VCaP (cell line): ENCODE measurements around the gene CACFD1.

ENCODE experiments used
- H3K27ac ChIP-seq: fragments of 450-650 bp; 2 replicates; pipeline ENCODE4 v1.5.1; 2017
- TF ChIP-seq, protein P1 (sequence below): fragments of 450-650 bp; conservative IDR thresholded peaks from 2 replicates; pipeline ENCODE4 v1.5.1; 2017; ENCODE audit warnings: mild to moderate bottlenecking, moderate library complexity

The CACFD1 gene

DNA sequence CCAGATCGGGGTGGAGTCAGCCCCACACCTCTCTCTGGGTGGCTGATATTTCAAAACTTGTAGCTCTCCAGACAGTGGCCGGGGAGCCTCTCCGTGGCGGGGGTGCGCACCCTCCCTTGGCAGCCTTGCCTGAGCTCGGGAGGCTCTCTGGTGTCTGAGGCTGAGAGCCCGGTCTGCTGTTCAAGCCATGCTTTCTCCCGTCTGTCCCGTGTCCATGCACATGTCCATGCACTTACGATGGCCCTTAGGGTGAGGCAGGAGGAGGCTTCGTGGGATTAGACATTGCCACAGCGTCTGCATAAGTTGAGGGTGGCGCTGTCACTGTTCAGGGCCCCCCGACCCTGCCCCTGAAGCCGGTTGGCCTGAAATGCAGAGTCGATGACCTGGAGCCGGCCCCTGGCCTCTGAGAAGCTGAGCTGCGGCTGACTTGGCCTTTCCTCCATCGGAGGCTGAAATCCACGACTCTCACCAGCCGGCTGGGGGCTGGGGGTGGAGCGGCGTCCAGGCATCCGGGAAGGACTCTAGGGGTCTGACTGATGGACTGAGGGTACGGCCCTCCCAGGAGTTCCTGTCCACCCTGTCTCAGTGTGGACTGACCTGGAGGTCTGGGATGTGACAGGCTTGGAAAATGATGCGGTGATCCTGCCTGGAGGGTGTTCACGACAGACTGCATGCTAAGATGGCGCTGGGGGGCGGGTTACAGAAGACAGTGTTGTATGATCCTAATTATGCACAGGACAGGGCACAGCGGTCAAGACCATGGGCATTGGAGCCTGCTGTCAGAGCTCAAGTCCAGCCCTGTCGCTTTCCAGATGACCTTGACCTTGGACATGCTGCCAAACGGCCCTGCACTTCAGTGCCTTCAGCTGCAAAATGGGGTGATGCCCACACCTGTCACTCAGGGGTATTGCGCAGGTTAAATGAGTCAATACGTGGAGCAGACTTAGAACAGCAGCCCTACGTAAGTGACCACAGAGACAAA, 37.4 kb downstream of the CACFD1 start:
- no peak overlapping the region for H3K27ac ChIP-seq
- TF ChIP-seq, protein P1, sequence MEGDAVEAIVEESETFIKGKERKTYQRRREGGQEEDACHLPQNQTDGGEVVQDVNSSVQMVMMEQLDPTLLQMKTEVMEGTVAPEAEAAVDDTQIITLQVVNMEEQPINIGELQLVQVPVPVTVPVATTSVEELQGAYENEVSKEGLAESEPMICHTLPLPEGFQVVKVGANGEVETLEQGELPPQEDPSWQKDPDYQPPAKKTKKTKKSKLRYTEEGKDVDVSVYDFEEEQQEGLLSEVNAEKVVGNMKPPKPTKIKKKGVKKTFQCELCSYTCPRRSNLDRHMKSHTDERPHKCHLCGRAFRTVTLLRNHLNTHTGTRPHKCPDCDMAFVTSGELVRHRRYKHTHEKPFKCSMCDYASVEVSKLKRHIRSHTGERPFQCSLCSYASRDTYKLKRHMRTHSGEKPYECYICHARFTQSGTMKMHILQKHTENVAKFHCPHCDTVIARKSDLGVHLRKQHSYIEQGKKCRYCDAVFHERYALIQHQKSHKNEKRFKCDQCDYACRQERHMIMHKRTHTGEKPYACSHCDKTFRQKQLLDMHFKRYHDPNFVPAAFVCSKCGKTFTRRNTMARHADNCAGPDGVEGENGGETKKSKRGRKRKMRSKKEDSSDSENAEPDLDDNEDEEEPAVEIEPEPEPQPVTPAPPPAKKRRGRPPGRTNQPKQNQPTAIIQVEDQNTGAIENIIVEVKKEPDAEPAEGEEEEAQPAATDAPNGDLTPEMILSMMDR, result no peak

DNA sequence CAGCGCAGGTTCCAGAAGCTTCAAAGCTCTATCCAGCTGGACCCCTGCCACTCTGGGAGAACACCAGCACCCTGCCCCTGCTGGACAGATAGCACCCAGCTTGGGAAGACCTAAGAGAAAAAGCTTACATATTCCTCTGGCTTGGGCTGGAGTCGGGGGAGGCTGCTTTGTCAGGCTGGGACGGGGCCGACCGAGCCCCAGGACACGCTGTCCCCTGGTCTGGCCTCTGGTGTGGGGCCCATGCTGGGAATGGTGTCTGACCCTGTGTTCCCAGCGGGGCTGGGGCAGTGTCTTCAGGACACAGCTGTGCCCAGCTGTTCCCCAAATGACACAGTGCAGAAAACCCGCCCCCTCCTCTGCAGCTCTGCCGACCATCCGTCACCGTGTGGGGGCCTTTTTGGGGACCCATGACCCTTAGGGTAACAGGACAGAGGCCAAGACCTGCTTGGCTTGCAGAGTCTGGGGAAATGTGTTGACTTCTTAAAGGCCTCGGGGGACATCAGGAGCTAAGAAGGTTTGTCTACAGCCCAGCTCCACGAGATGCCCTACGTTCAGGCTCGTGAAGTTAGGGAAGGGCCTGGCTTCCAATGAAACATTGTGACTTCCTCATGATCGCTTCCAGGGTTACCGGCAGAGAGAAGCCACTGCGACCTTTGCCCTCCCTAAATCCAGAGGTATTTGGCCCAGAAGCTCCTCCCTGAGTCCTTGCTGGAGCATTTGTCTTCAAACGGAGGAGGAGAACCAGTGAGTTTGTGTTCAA, 39.5 kb downstream of the CACFD1 start:
- TF ChIP-seq, protein P1, result peak; percentile 4; the same call in 1 of the 2 replicates
- no peak overlapping the region for H3K27ac ChIP-seq

GRCh38 chr9:133499892-133500270, 40.1 kb downstream of the CACFD1 start:
- TF ChIP-seq, protein P1, result no peak

GRCh38 chr9:133502112-133502511, 42.3 kb downstream of the CACFD1 start:
- TF ChIP-seq, protein P1, result no peak
- no peak overlapping the region for H3K27ac ChIP-seq

More at GRCh38 chr9:133499892-133500270, 40.1 kb downstream of the CACFD1 start:
- H3K27ac ChIP-seq, result no peak overlapping the region

DNA sequence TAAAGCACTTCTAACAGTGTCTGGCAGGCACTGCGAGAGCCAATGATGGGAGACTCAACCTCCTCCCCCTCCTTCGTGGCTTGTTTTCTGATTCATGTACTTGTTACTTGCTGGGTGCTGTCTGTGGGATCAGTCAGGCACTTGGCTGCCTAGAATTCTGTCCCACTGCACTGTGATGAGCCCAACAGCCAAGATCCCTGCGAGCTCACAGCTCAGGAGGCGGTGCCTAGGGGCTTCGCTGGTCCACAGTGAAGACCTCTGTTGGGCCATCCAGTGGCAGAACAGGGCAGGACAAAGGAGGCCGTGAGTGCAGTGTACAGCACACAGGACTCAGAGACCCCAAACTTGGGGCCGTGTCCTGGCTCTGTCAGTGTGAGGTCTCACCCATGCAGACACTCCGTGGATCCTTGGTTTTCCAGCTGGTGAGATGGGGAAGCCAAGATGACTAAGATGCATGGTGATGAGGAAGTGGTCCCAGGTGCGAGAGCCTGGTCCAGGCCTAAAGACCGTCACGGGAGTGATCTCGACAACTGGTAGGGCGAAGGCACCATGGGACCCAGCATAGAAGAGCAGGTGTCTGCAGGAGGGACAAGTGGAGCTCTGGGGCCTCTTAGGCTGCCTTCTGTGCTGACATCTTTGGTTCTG, 45.5 kb downstream of the CACFD1 start:
- TF ChIP-seq, protein P1, result no peak
- H3K27ac ChIP-seq, result peak overlapping the region; percentile 52; the same call in 1 of the 2 replicates

DNA sequence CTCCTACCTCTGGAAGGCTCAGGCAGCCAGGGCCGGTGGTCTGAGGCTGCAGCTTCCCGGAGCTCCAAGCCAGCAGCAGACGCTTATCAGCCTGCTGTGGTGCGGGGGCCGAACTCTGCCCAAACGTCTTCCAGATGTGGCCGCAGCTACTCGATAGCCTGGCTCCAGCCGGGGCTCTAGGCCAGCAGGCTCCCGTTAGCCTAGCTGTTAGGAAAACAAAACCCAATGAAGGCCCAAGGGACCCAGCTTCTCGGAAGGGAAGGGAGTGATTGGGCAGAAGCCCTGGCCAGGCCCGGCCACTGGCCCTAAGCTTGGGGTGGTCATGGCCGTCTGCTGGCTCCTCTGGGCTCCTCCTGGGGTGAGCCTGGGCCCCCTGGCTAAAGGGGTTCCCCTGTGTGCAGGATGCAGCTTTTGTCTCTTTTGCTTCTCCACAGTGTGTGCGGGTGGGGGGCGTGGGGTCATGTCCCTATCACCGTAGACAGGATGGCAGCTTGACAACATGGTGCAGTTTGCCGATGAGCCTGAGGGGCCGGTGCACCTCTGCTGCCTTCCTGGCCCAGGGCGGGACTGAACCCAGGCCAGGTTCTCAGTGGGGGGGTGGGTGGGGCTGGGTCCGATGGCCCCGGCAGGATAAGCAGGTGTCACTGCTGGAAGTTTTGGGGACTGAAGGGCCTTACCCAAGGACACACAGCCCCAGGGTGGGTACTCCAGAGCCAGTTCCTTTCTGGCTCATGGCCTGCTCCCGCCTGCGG, 46.3 kb downstream of the CACFD1 start:
- peak overlapping the region; percentile 52 for H3K27ac ChIP-seq
- TF ChIP-seq, protein P1, result no peak
